Right lobe of liver (tissue), 6 donors: ENCODE data around the gene MTMR12. TPM values are rescaled to one million over a fixed set of nuclear protein-coding genes. Genes with fewer than 3 reads are reported as not detected.
A peak's percentile ranks its signal among the peaks of the same experiment; 100 is the strongest.

Experiments used
- ATAC-seq, 4 donors: fragments of 200-7000 bp; cut with Tn5 transposase; one replicate each; pipeline ENCODE4 v1.9.1; 2020; ENCODE audit warnings: mild to moderate bottlenecking in 4 of 4, moderate library complexity in 4 of 4
- DNase-seq, 3 donors: peaks; one replicate each; pipeline ENCODE4 v3.0.0-alpha.2; 2020
- H3K27ac ChIP-seq, 3 donors: fragments of 200-600 bp; one replicate each; pipeline ENCODE4 v1.8.0; 2022
- H3K27me3 ChIP-seq, 2 donors: fragments of 200-600 bp; one replicate each; pipeline ENCODE4 v1.8.0; 2022
- H3K36me3 ChIP-seq, 4 donors: fragments of 200-600 bp; sonication (generic) in 1 of 4; one replicate each; pipeline versions ENCODE4 v1.5.1 to v1.8.0; 2017 to 2022; ENCODE audit warnings: control low read depth in 1 of 4
- H3K4me1 ChIP-seq, 4 donors: fragments of 200-600 bp; sonication (generic) in 1 of 4; one replicate each; pipeline versions ENCODE4 v1.5.1 to v1.8.0; 2017 to 2022; ENCODE audit warnings: control low read depth in 1 of 4
- H3K4me3 ChIP-seq, 3 donors: fragments of 200-600 bp; one replicate each; pipeline ENCODE4 v1.8.0; 2022
- H3K9me3 ChIP-seq, 4 donors: fragments of 200-600 bp; sonication (generic) in 1 of 4; one replicate each; pipeline versions ENCODE4 v1.5.1 to v1.8.0; 2017 to 2022; ENCODE audit warnings: control low read depth in 1 of 4
- CTCF ChIP-seq, 4 donors: fragments of 200-600 bp in 3 of 4; fragments of 450-650 bp in 1 of 4; IDR thresholded peaks; one replicate each; pipeline versions ENCODE4 v1.5.1 to v1.8.0; 2016 to 2022; ENCODE audit warnings: antibody characterized with exemption in 4 of 4, mild to moderate bottlenecking in 2 of 4
- POLR2A ChIP-seq: fragments of 450-650 bp; IDR thresholded peaks from one replicate; pipeline ENCODE4 v1.6.1; 2017; ENCODE audit warnings: antibody characterized with exemption, mild to moderate bottlenecking
- WGBS: methylation state at CpG from one replicate; pipeline ENCODE4 v1.1.6; 2018; ENCODE audit warnings: low coverage, low lambda C conversion rate; ENCODE audit not compliant: insufficient coverage; ENCODE audit errors: missing lambda C conversion rate; 5-methylcytosine and 5-hydroxymethylcytosine counted together
- intact Hi-C, 2 donors: fragments of 100-400 bp; cut with DNase I; formaldehyde crosslinking; loops; one replicate each; pipeline versions ENCODE4 v1.11.2 to v1.14.1; 2022
- total RNA-seq, 6 experiments: library from RNA; depleted of rRNA in 2 of 6; stranded (reverse); fragments of >200 nt in 2 of 6; fragmentation: NEBNext Ultra II Directional in 3 of 6; extraction: Animal tissue kit (Norgen Biotek cat#: 25700) in 3 of 6; gene quantifications; one replicate each; pipeline versions ENCODE4 v1.1.0 to v1.2.4, GENCODE V29; 2016 to 2023
- donor health status: DM: no; HTN: yes; CAD: no.
- donor health status: DM: no; HTN: no; CAD: no.
- donor health status: DM: no; HTN: no; CAD: no.
- donor health status: DM: no; HTN: yes; CAD: no.
- donor health status: DM: no; HTN: yes; CAD: no.

The MTMR12 gene
- total RNA-seq, 6 experiments from 2014 or later: 14.9 to 22.9 (median 16.3) TPM

- Histone ChIP-seq H3K4me1 (no peaks in the 10 kb centered on the region), H3K27ac (no peak overlapping the region), H3K27me3 (no peaks in the 10 kb centered on the region), H3K36me3 (peaks cover 0 to 62% (median 9%) of the 10 kb centered on the region in 4 donors), H3K9me3 (no peaks in the 10 kb centered on the region), H3K4me3 (no peak overlapping the region)
- DNase-seq (no peak), ATAC-seq (peak in 1 of 4 donors; percentile 28)
- WGBS: 100% methylated on average over 1 of the region's 1 CpG
- intact Hi-C loops: no loop called here
- no peak for TF ChIP-seq POLR2A
- TF ChIP-seq CTCF (IDR thresholded peaks at IDR 0.05): no peak
These were observed 53.7 kb downstream of the MTMR12 start for GRCh38 chr5:32259033-32259432.

GRCh38 chr5:32258424-32258823 is 54.3 kb downstream of the MTMR12 start:
- H3K4me3 ChIP-seq: no peak overlapping the region
- no peak for DNase-seq
- TF ChIP-seq POLR2A (no peak), CTCF (IDR thresholded peaks at IDR 0.05) (no peak)
- ATAC-seq: no peak
- no peak overlapping the region for H3K27ac ChIP-seq
- intact Hi-C loops: no loop called here
- H3K9me3 ChIP-seq: no peaks in the 10 kb centered on the region
- no CpG with 5 or more reads among the region's 3 CpGs for WGBS
- H3K27me3 ChIP-seq: no peaks in the 10 kb centered on the region
- H3K36me3 ChIP-seq: peaks cover 0 to 60% (median 9%) of the 10 kb centered on the region in 4 donors
- no peaks in the 10 kb centered on the region for H3K4me1 ChIP-seq

GRCh38 chr5:32255540-32255900 is 57.2 kb downstream of the MTMR12 start:
- Histone ChIP-seq H3K4me3 (no peak overlapping the region), H3K9me3 (no peaks in the 10 kb centered on the region), H3K36me3 (peaks cover 0 to 35% (median 7%) of the 10 kb centered on the region in 4 donors), H3K27ac (no peak overlapping the region), H3K27me3 (no peaks in the 10 kb centered on the region), H3K4me1 (peaks cover 0 to 5% (median 0%) of the 10 kb centered on the region in 4 donors)
- TF ChIP-seq CTCF (IDR thresholded peaks at IDR 0.05) (no peak), POLR2A (no peak)
- ATAC-seq (no peak), DNase-seq (no peak)
- 94% methylated on average over 2 of the region's 2 CpGs for WGBS
- intact Hi-C loops: no loop called here

- Histone ChIP-seq H3K4me1 (peaks cover 0 to 9% (median 0%) of the 10 kb centered on the region in 4 donors), H3K9me3 (no peaks in the 10 kb centered on the region), H3K36me3 (peaks cover 0 to 30% (median 7%) of the 10 kb centered on the region in 4 donors), H3K27me3 (no peaks in the 10 kb centered on the region), H3K27ac (no peak overlapping the region), H3K4me3 (no peak overlapping the region)
- 65% methylated on average over 4 of the region's 5 CpGs for WGBS
- ATAC-seq (no peak), DNase-seq (no peak)
- intact Hi-C loops: no loop called here
- TF ChIP-seq POLR2A (no peak), CTCF (IDR thresholded peaks at IDR 0.05) (no peak)
These were observed 57.7 kb downstream of the MTMR12 start for GRCh38 chr5:32254881-32255539.
